HG03108 (cell line): ENCODE measurements around the gene CDY1B.
"Not testable (repeated sequence)": the region's sequence is repeated elsewhere in the genome, so short reads cannot be mapped to it uniquely, and the experiment has no call there.

ENCODE experiments used
- ATAC-seq: cut with Tn5 transposase; IDR thresholded peaks from one replicate; pipeline ENCODE4 v1.9.1; 2021; ENCODE audit warnings: moderate library complexity; ENCODE audit not compliant: unreplicated experiment

CDY1B gene, protein sequence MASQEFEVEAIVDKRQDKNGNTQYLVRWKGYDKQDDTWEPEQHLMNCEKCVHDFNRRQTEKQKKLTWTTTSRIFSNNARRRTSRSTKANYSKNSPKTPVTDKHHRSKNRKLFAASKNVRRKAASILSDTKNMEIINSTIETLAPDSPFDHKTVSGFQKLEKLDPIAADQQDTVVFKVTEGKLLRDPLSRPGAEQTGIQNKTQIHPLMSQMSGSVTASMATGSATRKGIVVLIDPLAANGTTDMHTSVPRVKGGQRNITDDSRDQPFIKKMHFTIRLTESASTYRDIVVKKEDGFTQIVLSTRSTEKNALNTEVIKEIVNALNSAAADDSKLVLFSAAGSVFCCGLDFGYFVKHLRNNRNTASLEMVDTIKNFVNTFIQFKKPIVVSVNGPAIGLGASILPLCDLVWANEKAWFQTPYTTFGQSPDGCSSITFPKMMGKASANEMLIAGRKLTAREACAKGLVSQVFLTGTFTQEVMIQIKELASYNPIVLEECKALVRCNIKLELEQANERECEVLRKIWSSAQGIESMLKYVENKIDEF

DNA sequence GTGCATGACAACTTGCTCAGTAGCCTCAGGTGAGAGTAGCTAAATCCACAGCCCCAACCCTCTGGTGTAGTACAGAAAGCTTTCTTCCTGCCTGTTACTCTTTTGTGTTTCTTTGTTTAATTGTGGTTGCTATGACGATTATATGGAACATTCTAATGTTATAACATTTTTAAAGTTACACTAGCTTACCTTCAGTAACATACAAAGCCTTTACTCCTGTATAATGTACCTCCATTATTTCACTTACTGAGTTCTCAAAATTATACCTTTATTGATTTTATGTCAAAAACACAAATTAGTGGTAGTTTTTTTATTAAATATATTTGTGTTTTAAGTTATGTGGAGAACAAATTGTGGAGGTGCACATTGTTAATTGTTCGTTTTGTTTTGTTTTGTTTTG is at the start of gene CDY1B:
CDY1B (minus strand) TSS at position 101 of the 400 bp plus-strand sequence. CDS start 331 bp downstream, outside the sequence.
- ATAC-seq, result not testable (repeated sequence)

DNA sequence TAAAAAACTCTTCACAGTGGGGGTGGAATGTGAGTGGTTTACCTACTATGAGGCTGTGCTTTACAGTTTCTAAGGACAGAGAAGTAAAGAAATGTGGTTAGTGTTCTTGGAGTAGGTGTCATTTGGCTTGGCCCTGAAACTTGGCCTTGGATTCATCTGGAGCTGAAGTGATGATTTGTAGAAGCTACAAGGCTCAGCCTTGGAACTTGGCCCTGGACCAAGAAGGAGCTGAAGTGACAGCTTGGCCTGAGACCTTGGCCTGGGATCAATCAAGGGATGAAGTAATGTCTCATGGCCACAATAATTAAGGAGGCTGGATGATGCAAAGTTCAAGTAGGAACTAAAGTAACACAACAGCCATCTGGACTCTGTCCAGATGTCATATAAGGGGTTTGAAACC is 1.7 kb upstream of the CDY1B start:
- not testable (repeated sequence) for ATAC-seq

DNA sequence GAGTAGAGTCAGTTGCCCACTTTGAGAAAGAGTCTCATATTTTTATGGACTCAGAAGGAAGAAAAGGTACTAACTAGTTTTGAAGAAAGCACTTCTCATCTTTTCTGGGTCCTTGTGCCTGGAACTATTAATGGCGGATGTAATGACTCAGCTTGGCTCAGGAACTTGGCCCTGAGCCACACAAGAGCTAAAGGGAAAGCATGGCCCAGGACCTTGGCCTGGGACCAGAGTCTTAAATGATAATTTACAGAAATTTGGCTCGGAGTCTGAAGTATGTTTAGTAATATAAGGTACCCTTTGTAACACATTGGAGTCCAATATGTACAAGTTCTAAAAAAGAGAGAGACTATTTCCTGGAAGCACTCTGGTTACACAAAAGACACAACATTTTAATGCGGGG is 4.6 kb downstream of the CDY1B start:
- ATAC-seq, result not testable (repeated sequence)

DNA sequence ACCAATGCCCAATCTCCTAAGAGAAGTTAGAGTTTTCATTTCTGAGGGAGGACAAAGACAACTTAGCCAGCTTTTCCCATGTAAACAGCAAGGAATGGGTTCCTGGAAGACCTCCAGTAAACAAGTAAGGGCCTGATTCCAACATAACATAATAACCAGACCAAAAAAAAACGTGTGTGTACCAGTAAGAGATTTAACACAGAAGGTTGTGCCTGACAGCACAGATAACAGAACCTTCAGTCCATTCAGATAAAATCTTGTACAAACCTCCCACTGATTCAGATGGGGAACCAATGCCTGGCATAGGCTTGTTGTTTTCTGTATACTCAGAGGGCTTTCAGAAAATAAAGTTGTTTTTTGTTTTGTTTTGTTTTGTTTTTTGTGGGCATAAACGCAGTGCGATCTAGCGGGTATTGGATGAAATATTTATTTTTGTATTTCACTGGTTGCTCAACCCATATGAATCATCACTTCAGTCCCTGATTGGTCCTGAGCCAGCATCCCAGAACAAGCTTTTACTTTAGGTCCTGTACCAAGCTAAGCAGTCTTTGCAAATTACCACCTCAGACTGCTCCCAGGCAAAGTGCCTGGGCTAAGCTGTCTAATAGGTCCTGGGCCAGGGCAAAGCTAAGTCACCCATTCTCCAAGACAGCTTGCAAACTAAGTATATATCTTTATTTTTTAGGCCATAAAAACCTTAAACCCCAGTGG is 8.7 kb downstream of the CDY1B start:
- not testable (repeated sequence) for ATAC-seq

DNA sequence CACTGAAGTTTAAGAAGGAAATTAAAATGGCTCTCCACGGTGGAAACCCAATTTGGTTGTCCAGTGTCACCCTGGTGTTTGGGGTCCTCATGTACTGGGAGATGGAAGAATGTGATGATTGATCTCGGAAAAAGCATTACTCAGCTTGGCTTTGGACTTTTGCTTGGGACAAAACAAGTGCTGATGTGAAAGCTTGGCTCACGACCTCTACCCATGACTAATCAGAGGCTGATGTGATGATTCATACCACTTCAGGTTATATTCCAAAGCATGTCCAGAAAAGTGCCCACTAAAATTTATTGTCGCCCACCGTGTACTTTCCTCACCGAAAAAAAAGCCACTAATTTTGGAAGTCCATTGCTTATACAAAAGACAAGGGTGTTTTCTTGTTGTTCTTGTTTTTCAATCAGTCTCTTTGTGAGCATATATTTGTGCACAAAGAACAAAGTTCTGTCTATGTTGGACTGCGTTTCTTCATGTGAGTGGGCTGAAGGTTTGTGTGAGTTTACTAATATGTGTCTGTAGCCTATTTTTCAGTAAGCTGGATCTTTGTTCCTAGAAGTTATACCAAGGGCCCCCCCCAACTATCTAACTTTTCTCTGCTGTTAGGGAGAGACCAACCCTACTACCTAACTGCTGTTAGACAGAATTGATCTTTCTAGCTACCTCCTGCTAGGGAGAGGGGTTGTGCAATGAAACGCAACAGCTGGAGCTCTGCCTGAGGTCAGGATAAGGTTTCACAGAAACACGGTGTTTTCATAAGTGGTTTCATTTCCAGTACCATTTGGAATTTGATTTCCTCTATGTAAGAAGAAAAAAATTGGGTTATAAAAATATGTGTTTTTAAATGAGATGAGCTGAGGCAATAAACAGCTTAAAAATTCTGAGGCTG is 21.4 kb downstream of the CDY1B start:
- ATAC-seq, result not testable (repeated sequence)
